Epidermal melanocyte (primary cell): ENCODE results near the gene RPS27.

Experiments used
- DNase-seq: peaks from one replicate; pipeline ENCODE4 v3.0.0; 2011; ENCODE audit warnings: low spot score; ENCODE audit not compliant: insufficient read length

Gene RPS27

GRCh38 chr1:153990468-153991150 lies at the start of gene RPS27:
RPS27 (plus strand) TSS chr1:153990762; CDS start chr1:153990797, 35 bp downstream.
- peak; percentile 99 for DNase-seq

- DNase-seq: no peak
These were observed 48.5 kb upstream of the RPS27 start for GRCh38 chr1:153941826-153942725.

DNA sequence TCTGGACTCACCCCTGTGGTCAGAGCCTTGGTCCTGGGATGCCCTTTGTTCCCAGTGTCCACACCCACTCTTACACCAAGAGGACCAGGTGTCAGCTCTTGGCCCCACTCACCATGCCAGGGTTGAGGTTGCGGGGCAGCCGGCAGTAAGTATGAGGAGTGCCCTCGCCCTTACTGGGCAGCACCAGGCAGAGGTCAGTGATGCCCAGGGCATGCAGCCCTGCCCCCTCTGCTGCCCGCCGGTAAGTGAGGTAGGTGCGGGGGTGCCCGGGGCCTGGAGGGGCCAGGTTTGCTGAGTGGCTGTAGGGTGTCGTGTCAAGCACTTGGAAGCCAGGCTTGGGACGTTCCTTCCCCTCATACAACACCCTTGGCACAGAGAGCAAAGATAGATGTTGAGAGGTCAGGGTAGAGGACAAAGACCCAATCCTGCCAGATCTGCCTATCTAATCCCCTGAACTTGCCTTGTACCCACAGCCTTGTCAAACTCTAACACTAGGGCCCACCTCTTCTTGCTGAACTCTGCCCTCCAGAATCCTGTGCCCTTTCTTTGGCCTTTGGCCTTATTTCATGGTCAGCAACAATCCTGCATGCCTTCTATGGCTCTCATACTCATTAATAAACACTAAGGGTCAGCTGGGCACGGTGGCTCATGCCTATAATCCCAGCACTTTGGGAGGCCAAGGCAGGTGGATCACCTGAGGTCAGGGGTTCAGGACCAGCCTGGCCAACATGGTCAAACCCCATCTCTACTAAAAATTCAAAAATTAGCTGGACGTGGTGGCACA lies 47.6 kb upstream of the RPS27 start:
- DNase-seq: no peak

DNA sequence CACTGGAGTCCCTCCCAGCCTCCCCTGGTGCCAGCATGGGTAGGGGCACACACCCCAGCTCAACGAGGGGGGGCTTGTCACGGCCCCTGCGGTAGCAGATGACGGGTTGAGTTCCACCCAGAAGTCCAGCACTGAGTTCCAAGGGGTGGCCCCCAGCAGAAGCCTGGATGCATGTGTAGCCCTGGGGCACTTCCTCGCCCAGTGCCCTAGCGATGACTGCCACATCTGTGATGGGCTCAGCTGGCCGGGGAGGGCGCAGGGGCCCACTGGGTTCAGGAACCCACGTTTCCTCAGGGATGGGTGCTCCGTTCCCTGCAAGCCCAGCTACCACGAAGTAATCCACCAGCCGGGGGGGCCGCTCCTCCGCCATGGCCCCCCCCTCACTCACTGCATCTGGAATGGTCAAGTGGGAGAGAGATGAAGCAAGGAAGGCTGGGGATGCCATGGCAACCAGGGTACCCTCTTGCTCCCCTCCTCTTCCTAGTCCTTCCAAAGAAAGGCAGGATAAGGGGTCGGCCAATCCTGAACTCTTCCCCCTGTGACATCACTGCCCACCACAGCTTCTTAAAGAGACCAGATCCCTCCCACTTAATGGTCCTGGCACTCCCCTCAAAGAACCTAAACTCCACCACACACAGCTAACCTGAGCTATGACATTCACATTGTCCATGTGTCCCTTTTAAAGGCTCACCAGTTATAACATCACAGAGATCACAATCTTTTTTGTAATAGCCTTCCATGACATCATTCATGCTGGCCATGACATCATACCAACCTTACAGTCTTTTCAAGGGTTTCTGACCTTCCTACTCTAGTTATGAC lies 46.3 kb upstream of the RPS27 start:
- DNase-seq: peak; percentile 12

- no peak for DNase-seq
These were observed 45.8 kb upstream of the RPS27 start for GRCh38 chr1:153944827-153945117.

DNA sequence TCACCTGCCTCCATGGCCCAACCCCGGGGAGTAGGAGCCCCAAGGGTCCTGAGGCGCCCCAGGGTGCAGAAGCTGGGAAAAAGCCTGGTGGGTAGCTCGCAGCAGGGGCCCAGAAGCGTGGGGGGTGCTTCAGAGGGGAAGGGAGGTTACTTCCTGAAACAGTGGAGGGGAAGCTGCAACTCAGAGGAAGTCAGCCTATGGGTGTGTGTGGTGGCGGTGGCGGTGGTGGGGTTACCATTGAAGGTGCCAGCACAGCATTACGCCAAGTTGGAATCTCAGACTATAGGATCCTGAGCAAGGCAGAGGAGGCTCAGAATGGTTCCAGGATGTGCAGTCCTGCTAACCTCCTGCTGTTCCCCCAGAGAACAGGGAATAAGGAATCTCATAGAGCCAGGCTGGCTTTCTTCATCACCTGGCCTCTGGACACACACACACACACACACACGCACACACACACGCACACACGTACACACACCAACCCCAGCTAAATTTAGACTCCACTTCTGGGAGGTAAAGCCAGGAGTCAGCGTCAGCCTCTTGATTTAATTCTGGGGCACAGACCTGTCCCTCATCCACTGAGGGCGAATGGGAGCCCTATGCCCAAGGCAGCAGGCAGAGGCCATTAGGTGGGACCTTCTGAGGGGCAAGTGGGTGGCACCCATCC lies 45.3 kb upstream of the RPS27 start:
- no peak for DNase-seq

DNA sequence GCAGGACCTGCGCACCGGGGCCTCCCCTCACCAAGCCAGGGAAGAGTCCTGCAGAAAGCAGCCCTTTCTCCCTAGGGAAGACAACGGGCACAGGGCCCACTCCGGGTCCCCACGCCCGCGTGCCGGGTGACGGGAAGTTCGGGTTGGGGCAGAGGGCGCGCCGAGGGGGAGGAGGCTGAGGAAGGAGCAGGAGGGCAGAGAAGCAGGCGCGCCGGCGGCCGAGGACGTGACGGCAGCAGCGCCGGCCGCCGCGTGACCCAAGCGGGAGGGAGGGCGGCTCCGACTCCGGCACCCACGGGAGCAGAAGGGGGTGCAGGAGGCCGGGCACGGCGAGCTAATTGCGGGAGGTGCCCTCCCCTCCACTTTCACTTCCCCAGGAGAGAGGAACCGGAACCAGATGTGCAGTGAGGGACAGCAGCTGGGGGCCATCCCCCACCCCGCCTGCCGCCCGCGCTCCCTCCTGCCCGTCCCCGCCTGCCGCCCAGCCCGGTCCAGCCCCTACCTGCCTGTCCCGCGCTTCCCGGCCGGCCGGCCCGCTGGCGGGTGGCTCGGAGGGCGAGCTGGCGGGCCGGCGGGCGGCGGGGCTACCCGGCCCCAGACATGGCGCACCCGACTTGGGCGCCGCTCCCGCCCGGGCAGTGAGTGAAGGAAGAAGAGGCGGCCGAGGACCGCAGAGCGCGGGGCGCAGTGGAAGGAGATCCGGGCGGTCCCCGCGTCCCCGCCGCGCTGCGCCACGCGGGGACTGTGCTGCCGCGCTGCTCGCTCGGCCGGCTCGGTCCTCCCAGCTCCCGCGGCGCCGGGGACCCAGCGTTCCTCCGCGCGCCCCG lies 44.6 kb upstream of the RPS27 start:
- peak; percentile 56 for DNase-seq

DNA sequence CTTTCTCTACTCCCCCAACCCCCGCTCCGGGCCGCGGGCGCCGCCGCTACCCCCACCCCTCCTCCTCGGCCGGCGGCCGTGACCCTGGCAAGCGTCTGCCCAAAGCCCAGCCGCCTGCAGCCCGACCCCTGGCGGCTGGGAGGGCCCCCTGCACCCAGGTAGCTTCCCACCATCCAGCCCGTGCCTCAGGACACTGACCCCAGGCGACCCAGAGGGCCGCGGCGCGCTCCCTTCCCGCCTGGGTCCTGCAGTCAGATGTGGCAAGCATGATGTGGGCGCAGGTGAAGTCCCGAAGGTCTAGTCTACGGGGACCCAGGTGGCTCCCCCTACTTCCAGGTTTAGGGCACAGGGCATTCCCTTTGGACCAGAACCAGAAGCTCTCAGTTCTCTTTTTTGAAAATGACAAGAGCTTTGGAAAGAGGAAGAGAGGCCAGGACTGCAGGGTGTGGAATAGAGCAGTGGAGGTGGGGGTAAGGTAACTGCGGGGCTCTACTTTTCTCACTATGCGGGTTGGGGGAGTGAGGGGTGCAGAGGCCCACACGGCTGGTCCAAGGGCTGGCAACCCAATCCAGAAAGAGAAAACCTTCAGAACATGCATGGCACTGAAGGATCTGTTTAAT lies 43.8 kb upstream of the RPS27 start, which contains the start of gene DENND4B:
TSS of gene DENND4B (minus strand) at position 97 of the 620 bp plus-strand sequence. CDS start 2,344 bp downstream, outside the sequence.
- DNase-seq: peak; percentile 98

GRCh38 chr1:153951183-153951582 lies 39.4 kb upstream of the RPS27 start:
- no peak for DNase-seq

DNA sequence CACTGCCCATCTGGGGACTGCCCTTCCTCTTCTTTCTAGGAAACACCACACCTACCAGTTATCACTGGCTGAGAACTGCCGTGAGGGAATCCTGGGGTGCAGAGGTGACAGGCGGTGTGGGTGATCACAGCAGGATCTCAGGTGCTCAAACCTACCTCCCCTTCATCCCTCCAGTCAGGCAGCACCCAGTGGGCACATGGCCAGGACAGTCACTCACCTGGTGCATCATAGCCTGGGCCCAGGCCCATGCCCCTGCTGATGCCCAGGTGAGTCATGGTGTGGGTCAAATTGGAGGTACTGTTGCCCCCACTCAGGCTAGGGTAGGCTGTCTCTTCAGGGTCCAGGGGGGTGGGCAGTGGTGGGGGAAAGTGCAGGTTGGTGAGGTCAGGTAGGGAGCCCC lies 38.8 kb upstream of the RPS27 start:
- DNase-seq: no peak

DNA sequence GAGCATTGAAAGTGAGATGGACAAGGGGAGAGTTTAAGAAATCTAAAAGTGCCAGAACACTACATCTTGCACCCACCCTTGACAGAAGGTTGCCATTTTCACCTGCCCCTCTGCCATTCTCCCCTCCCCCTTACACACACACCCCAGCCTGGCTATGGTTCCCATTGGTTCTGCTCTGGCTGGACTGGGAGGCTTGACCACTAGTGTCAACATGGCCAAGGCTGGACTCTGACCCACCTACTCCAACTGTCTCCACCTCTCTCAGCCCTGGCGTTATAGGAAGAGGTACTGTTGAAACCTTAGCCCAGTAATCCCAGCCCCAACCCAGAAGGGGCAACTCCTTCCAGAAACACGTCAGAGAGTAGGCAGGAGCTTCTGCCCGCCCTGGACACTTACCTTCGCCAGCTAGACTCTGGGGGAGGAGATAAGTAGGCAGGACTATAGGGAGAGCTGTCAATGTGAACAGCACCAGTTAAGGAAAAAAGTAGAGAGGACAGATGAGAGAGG lies 36.6 kb upstream of the RPS27 start:
- DNase-seq: no peak

GRCh38 chr1:153954826-153955225 lies 35.7 kb upstream of the RPS27 start:
- DNase-seq: no peak

DNA sequence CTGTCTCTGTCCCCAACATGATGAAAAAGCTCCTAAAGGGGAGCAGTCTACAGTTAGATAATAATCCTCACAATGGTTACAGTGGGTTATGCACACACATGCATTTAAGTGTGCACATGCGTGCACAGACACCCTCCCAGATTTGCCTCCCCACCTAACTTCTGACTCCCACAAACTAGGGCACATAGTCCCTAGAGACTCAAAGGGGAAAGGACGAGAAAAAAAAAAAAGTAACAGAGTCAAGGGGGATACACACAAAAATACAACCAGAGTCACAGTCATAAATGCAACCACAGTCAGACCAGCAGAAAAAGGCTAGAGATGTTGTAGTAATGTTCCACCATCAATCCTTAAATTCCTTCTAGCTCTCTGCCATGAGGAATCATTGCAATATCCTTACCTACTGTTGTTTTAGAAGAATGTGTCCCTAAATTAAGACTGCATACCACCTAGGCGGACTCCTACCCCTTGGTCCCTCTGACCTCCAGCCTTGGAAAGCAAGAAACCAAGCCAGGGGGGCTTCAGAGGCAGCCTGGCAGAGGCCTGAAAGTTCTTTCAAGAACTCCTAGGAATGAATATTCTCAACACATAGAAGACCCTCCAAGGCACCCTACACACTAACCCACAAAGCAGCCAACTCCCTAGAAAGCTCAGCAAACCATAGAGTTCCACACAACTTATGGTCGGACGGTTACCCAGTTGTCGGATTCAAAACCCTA lies 33.4 kb upstream of the RPS27 start:
- no peak for DNase-seq

GRCh38 chr1:153957744-153958110 lies 32.8 kb upstream of the RPS27 start:
- no peak for DNase-seq

GRCh38 chr1:153958111-153958960 lies 32.2 kb upstream of the RPS27 start, which contains the start of gene CRTC2:
CRTC2 (minus strand) TSS chr1:153958612; CDS start chr1:153958497, 115 bp downstream.
- peak; percentile 99 for DNase-seq

DNA sequence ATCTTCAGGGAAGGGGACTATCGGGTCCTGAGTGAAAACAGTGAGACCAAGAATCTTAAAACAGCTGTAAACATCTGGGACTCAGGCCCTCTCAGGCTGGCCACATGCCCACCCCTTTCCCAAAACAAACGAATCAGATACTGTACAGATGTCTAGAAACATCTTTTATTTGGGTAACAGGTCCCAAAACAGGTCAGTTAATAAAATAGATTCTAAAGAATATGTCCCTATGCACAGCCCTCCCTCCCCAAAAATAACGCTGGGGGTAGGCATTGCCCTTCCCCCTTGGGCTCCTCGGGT lies 31.7 kb upstream of the RPS27 start:
- no peak for DNase-seq

DNA sequence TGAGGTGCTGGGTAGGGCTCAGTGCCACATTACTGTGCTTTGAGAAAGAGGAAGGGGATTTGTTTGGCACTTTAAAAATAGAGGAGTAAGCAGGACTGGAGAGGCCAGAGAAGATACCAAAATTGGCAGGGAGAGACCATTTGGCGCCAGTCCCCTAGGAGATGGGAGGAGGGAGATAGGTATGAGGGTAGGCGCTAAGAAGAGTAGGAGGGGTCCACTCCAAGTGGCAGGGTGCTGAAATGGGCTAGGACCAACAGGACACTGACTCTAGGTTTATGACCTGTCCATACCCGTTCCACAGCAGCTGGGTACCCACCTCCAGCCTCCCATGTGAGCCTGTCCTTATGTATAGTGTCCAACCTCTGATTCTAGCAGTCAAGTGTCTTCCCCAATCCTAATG lies 31.1 kb upstream of the RPS27 start:
- DNase-seq: no peak

- no peak for DNase-seq
These were observed 30.4 kb upstream of the RPS27 start for GRCh38 chr1:153960206-153960605.
